GM23338 (cell line): ENCODE measurements around the gene MRTFA. TPM values are rescaled to one million over a fixed set of nuclear protein-coding genes. Genes with fewer than 3 reads are reported as not detected.

ENCODE experiments used
- ATAC-seq: fragments of 200-7000 bp; cut with Tn5 transposase; 3 replicates; pipeline ENCODE4 v1.9.1; 2020
- DNase-seq: peaks from one replicate; pipeline ENCODE4 v3.0.0-alpha.2; 2015; ENCODE audit warnings: low spot score
- H2AFZ ChIP-seq: fragments of 200-600 bp; sonication (generic); 2 replicates; pipeline ENCODE4 v1.8.0; 2016; ENCODE audit warnings: antibody characterized with exemption, mild to moderate bottlenecking, moderate library complexity
- H3F3A ChIP-seq: fragments of 200-600 bp; sonication (generic); replicated peaks from 2 replicates; pipeline ENCODE4 v1.8.0; 2017; ENCODE audit warnings: antibody characterized with exemption, mixed run types, low read depth
- H3K27ac ChIP-seq: fragments of 200-600 bp; sonication (generic); 2 replicates; pipeline ENCODE4 v1.6.1; 2016; ENCODE audit warnings: low read depth
- H3K27me3 ChIP-seq: fragments of 200-600 bp; sonication (generic); 2 replicates; pipeline ENCODE4 v1.8.0; 2016; ENCODE audit warnings: mild to moderate bottlenecking, mixed run types, moderate library complexity; ENCODE audit not compliant: insufficient read depth
- H3K36me3 ChIP-seq: fragments of 200-600 bp; sonication (generic); 2 replicates; pipeline ENCODE4 v1.8.0; 2016; ENCODE audit warnings: mild to moderate bottlenecking; ENCODE audit not compliant: insufficient read depth
- H3K4me1 ChIP-seq: fragments of 200-600 bp; sonication (generic); 2 replicates; pipeline ENCODE4 v1.8.0; 2016; ENCODE audit warnings: mild to moderate bottlenecking, moderate library complexity; ENCODE audit not compliant: insufficient read depth
- H3K4me2 ChIP-seq: fragments of 200-600 bp; sonication (generic); 2 replicates; pipeline ENCODE4 v1.7.1; 2017; ENCODE audit warnings: mixed run types
- H3K4me3 ChIP-seq: fragments of 200-600 bp; sonication (generic); 2 replicates; pipeline ENCODE4 v1.6.1; 2016; ENCODE audit warnings: mixed run types
- H3K79me2 ChIP-seq: fragments of 200-600 bp; sonication (generic); replicated peaks from 2 replicates; pipeline ENCODE4 v1.8.0; 2017; ENCODE audit warnings: mild to moderate bottlenecking; ENCODE audit not compliant: insufficient read depth
- H3K9me2 ChIP-seq: fragments of 200-600 bp; sonication (generic); 2 replicates; pipeline ENCODE4 v1.8.0; 2017; ENCODE audit not compliant: insufficient read depth
- H4K20me1 ChIP-seq: fragments of 200-600 bp; sonication (generic); replicated peaks from 2 replicates; pipeline ENCODE4 v1.8.0; 2017; ENCODE audit warnings: mild to moderate bottlenecking; ENCODE audit not compliant: insufficient read depth
- H3K27ac Mint-ChIP-seq: 2 replicates; pipeline ENCODE4 v1.8.0; 2020; ENCODE audit warnings: inconsistent platforms, mild to moderate bottlenecking, moderate library complexity, mixed read lengths
- H3K27me3 Mint-ChIP-seq: 3 replicates; pipeline ENCODE4 v1.8.0; 2022; ENCODE audit warnings: low read depth, mild to moderate bottlenecking, moderate library complexity, mixed read lengths, inconsistent platforms; ENCODE audit not compliant: insufficient read depth, poor library complexity
- H3K36me3 Mint-ChIP-seq: 3 replicates; pipeline ENCODE4 v1.8.0; 2021; ENCODE audit warnings: low read depth, mild to moderate bottlenecking, inconsistent platforms, moderate library complexity, mixed read lengths
- H3K4me1 Mint-ChIP-seq: 3 replicates; pipeline ENCODE4 v1.8.0; 2020; ENCODE audit warnings: mild to moderate bottlenecking, inconsistent platforms, mixed read lengths
- H3K4me3 Mint-ChIP-seq: 3 replicates; pipeline ENCODE4 v1.8.0; 2021; ENCODE audit warnings: moderate library complexity, mild to moderate bottlenecking, inconsistent platforms, mixed read lengths
- H3K9me3 Mint-ChIP-seq: 3 replicates; pipeline ENCODE4 v1.8.0; 2020; ENCODE audit warnings: moderate library complexity, mild to moderate bottlenecking, inconsistent platforms, mixed read lengths
- CREB1 ChIP-seq: fragments of 250-450 bp; sonication (Bioruptor Pico); IDR thresholded peaks from 2 replicates; pipeline ENCODE4 v1.5.0; 2020; ENCODE audit warnings: low read depth, mild to moderate bottlenecking, moderate library complexity
- CTCF ChIP-seq, 2 experiments: fragments of 200-600 bp in 1 of 2; sonication (generic) in 1 of 2; conservative IDR thresholded peaks; 2 replicates each; pipeline versions ENCODE4 v1.5.1 to v1.6.1; 2016 to 2017; ENCODE audit warnings: antibody characterized with exemption in 2 of 2, low read depth in 2 of 2, mild to moderate bottlenecking in 2 of 2, moderate library complexity in 1 of 2
- ETS1 ChIP-seq: IDR thresholded peaks from 2 replicates; pipeline ENCODE4 v1.6.1; 2016; ENCODE audit warnings: antibody characterized with exemption
- EZH2 ChIP-seq: fragments of 200-600 bp; sonication (generic); IDR thresholded peaks from one replicate; pipeline ENCODE4 v1.8.0; 2017; ENCODE audit warnings: antibody characterized with exemption, mild to moderate bottlenecking, low read depth; ENCODE audit not compliant: unreplicated experiment
- EZH2phosphoT487 ChIP-seq: fragments of 200-600 bp; sonication (generic); IDR thresholded peaks from one replicate; pipeline ENCODE4 v1.8.1; 2018; ENCODE audit warnings: antibody characterized with exemption; ENCODE audit not compliant: unreplicated experiment
- JUNB ChIP-seq: IDR thresholded peaks from one replicate; pipeline ENCODE4 v1.6.1; 2016; ENCODE audit warnings: antibody characterized with exemption; ENCODE audit not compliant: unreplicated experiment
- NANOG ChIP-seq: IDR thresholded peaks from 2 replicates; pipeline ENCODE4 v1.6.1; 2016; ENCODE audit warnings: antibody characterized with exemption, borderline replicate concordance
- POLR2AphosphoS5 ChIP-seq: IDR thresholded peaks from 2 replicates; pipeline ENCODE4 v1.6.1; 2016; ENCODE audit warnings: antibody characterized with exemption, low read depth
- STAT1 ChIP-seq: IDR thresholded peaks from one replicate; pipeline ENCODE4 v1.6.1; 2016; ENCODE audit warnings: antibody characterized with exemption; ENCODE audit not compliant: unreplicated experiment
- ZNF331 ChIP-seq: fragments of 250-450 bp; sonication (Bioruptor Pico); IDR thresholded peaks from 2 replicates; pipeline ENCODE4 v1.5.0; 2020; ENCODE audit warnings: low read depth, mild to moderate bottlenecking, moderate library complexity
- ZNF462 ChIP-seq: fragments of 250-450 bp; sonication (Bioruptor Pico); IDR thresholded peaks from 2 replicates; pipeline ENCODE4 v1.5.0; 2020; ENCODE audit warnings: mild to moderate bottlenecking, moderate library complexity
- polyA plus RNA-seq: library from polyadenylated mRNA; unstranded; fragments of >200 nt; fragmentation: Nextera tagmentation; extraction: Ambion mirVana; gene quantifications from 2 replicates; pipeline ENCODE4 v1.2.1, GENCODE V29; 2016
- total RNA-seq: library from RNA; depleted of rRNA; stranded (reverse); fragments of >200 nt; shearing (Covaris generic); gene quantifications from 2 replicates; pipeline ENCODE4 v1.2.3, GENCODE V29; 2014

The MRTFA gene
- total and polyA plus RNA-seq, 2 experiments from 2014 or later: 18.1 to 92.4 TPM

GRCh38 chr22:40624770-40625169 is 11.7 kb downstream of the MRTFA start (continued):
- TF ChIP-seq ZNF331 (no peak), CREB1 (CRISPR knock-in tag) (no peak), JUNB (no peak)

GRCh38 chr22:40621309-40622151 is 15.0 kb downstream of the MRTFA start:
- Mint-ChIP-seq H3K9me3 (peaks cover 35% of the 10 kb centered on the region), H3K4me1 (peaks cover 1% of the 10 kb centered on the region; the same call in 2 of the 3 replicates), H3K27ac (no peak overlapping the region), H3K36me3 (peaks cover 38% of the 10 kb centered on the region), H3K4me3 (no peak overlapping the region), H3K27me3 (peaks cover 2% of the 10 kb centered on the region)
- Histone ChIP-seq H3F3A (0 out of 2 replicates have a peak, but pooled peaks cover 3% of the 10 kb centered on the region), H3K27me3 (no peaks in the 10 kb centered on the region), H3K9me2 (no peaks in the 10 kb centered on the region), H3K27ac (no peak overlapping the region), H3K79me2 (peaks cover 86% of the 10 kb centered on the region), H3K4me1 (peaks cover 4% of the 10 kb centered on the region), H3K4me3 (no peak overlapping the region), H3K36me3 (no peaks in the 10 kb centered on the region), H4K20me1 (peaks cover 18% of the 10 kb centered on the region), H2AFZ (no peak overlapping the region), H3K4me2 (no peak overlapping the region)
- no peak for DNase-seq
- no peak for ATAC-seq
- no peak for TF ChIP-seq JUNB
- no peak for TF ChIP-seq ETS1
- TF ChIP-seq EZH2: no peak
- no peak for TF ChIP-seq ZNF462 (CRISPR knock-in tag)
- no peak for TF ChIP-seq EZH2phosphoT487
- no peak for TF ChIP-seq ZNF331
- TF ChIP-seq POLR2AphosphoS5: no peak
- no peak for TF ChIP-seq CTCF (conservative IDR thresholded peaks at IDR 0.05; ENCODE audit: low read depth in 2 of 2)
- no peak for TF ChIP-seq STAT1
- no peak for TF ChIP-seq NANOG
